HG02943 (cell line): ENCODE results near the gene PRKD2.
"Not testable (repeated sequence)": the region's sequence is repeated elsewhere in the genome, so short reads cannot be mapped to it uniquely, and the experiment has no call there.

Source experiments
- ATAC-seq: cut with Tn5 transposase; IDR thresholded peaks from one replicate; pipeline ENCODE4 v1.9.1; 2021; ENCODE audit warnings: mild to moderate bottlenecking, low read depth, moderate library complexity; ENCODE audit not compliant: unreplicated experiment

The PRKD2 gene

DNA sequence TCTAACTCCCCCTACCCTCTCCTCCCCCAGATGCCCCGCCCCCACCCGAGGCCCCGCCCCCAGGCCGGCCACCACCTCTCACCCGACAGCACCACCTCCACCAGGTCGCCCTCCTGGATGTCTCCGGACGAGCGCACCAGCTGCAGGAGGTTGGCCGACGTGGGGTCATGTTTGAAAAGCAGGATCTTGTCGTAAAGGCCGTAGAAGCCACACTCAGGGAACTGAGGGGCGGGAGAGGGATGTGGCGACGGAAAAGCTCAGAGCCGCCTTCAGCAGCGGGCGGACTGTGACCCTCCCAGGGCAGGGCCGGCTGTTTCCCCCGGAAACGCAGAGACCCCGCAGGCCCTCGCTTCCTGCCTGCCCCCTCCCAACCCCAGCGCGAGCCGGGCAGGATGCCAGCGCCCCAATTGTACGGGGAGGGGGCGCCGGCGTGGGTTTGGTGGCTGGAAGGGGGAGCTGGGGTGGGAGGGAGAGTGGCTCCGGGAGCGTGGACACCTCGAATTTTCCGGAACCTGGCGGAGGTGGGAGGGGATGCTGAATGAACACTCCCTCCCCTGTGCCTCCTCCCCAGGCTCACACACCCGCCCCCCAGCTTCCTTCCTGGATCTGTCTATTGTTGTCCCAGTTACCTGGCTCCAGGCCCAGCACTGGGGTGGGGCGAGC lies 3.0 kb downstream of the PRKD2 start:
- ATAC-seq, result no peak

DNA sequence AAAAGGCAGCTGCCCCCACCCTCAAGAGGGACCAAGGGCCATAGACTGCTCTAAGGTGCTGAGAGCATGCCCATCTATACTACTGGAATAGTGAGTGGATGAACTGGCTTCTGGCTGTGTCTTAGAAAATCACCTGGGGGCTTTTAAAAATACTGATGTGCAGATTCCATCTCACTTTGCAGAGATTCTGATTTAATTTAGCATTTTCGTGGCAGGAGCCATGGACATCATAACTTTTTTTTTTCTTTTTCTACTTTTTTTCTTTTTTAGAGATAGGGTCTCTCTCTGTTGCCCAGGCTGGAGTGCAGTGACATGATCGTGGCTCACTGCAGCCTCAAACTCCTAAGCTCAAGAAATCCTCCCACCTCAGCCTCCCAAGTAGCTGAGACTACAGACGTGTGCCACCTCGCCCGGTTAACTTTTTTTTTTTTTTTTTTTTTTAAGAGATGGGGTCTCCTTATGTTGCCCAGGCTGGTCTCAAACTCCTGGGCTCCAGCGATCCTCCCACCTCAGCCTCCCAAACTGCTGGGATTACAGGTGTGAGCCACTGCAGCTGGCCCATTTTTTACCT lies 4.1 kb downstream of the PRKD2 start:
- not testable (repeated sequence) for ATAC-seq

DNA sequence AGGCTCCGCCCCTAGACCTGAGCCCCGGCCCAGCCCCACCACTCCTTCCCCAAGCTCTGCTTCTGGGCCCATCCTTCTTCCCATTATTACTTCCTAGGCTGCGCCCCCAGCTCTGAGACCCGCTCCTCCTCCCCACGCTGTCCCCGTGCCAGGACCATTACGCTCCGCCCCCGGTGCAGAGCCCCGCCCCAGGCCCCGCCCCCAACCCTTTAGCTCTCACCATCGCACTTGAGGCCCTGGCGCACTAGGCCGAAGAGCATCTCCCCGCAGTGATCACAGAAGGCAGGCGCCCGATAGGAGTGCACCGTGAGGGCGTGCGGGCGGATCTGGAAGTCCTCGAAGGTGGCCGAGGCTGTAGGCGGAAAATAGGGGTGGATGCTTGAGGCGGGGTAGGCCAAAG lies 6.2 kb downstream of the PRKD2 start:
- ATAC-seq, result no peak

DNA sequence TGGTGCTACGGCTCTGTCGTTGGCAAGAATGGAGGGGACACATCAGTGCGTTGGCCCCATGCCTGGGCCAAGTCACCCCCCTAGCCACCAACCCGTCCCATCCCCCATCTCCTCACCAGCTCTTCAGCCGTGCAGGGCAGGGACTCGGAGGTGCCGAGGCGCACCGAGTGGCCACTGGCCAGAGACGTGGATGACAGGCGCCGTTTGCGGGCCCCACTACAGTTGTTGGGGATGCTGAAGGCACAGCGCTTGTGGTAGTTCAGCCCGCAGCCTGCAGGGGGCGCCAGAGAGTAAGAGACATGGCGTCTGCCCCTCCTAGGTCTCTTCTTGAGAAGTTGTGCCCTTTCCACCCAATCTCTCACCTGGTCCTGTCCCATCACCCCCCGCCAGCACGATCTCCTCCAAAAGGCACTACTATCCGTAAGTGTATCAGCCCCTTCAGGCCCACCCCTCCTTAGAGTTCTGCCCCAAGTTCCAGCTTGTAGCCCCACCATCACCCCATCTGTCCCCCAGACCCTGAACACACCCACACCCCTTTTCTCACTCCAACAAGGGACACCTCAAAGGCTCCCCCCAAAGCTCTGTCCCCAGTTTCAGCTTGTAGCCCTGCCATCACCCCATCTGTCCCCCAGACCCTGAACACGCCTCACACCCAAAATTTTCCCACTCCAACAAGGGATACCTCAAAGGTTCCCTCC lies 12.4 kb downstream of the PRKD2 start:
- ATAC-seq, result no peak

GRCh38 chr19:46700704-46701103 lies 16.2 kb downstream of the PRKD2 start:
- ATAC-seq, result no peak

- no peak for ATAC-seq
Observed at GRCh38 chr19:46698395-46699321, 18.3 kb downstream of the PRKD2 start.

GRCh38 chr19:46697204-46697960 lies 19.5 kb downstream of the PRKD2 start:
- ATAC-seq, result no peak

DNA sequence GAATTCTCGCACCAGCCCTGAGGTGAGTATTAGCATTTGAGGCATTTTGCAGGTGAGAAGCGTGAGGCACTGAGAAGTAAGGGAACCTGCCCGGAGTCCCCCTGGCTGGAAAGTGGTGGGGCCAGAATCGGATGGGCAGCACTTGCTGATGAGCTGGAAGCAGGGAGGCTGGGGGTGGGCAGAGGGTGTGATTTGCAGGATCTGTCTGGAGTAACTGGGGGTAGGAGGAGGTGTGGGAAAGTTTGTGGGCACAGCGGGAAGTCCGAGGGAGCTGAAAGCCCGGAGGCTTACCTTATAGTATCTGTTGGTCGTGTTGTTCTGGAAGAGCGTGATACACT lies 20.1 kb downstream of the PRKD2 start:
- no peak for ATAC-seq

GRCh38 chr19:46696052-46696451 lies 20.9 kb downstream of the PRKD2 start:
- ATAC-seq, result no peak

GRCh38 chr19:46693760-46694159 lies 23.2 kb downstream of the PRKD2 start:
- no peak for ATAC-seq

GRCh38 chr19:46692918-46693722 lies 23.8 kb downstream of the PRKD2 start:
- ATAC-seq, result no peak

DNA sequence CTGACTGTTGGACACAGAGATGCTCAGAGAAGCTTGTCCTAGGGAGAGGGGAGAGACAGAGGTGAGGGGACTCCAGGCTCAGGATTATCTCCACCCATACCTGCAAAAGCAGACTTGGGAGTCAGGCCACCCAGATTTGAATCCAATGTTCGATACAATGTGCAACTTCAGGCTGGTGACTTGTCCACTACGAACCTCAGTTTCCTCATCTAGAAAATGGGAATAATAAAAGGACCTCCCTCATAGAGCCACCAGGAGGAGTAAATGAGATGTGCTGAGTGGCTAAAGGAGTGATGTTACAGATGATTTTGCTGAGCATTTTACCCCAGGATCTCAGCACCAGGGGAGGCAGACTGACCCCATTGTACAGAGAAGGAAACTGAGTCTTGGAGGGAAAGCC lies 25.0 kb downstream of the PRKD2 start:
- no peak for ATAC-seq

- ATAC-seq, result no peak
Observed at GRCh38 chr19:46691104-46691503, 25.8 kb downstream of the PRKD2 start.

- no peak for ATAC-seq
Observed at GRCh38 chr19:46689358-46689757, 27.6 kb downstream of the PRKD2 start.

DNA sequence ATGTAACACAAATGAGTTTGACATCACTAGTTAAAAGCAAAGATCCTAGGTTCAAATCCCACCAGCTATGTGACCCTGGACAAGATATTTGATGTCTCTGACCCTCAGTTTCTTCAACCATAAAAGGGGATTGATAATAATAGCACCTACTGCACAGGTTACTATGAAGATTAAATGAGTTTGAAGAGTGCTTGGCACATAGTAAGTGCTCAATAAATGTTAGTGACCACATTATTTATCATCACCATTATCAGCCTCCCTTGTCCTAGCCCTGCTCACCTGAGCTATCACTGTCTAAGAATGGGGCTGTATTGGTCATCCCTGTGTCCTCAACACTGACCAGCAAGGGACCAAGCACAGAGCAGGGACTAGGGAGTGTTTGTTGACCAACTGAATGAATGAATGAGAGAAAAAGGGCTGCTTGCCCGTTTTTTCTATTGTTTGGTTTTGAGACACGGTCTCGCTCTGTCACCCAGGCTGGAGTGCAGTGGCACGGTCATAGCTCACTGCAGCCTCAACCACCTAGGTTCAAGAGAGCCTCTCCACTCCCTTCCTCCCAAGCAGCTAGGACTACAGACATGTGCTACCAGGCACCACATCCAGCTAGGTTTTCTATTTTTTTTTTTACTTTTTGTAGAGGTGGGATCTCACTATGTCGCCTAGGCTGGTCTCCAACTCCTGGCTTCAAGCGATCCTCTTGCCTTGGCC lies 29.3 kb downstream of the PRKD2 start:
- no peak for ATAC-seq

- ATAC-seq, result no peak
Observed at GRCh38 chr19:46685189-46685588, 31.7 kb downstream of the PRKD2 start.

DNA sequence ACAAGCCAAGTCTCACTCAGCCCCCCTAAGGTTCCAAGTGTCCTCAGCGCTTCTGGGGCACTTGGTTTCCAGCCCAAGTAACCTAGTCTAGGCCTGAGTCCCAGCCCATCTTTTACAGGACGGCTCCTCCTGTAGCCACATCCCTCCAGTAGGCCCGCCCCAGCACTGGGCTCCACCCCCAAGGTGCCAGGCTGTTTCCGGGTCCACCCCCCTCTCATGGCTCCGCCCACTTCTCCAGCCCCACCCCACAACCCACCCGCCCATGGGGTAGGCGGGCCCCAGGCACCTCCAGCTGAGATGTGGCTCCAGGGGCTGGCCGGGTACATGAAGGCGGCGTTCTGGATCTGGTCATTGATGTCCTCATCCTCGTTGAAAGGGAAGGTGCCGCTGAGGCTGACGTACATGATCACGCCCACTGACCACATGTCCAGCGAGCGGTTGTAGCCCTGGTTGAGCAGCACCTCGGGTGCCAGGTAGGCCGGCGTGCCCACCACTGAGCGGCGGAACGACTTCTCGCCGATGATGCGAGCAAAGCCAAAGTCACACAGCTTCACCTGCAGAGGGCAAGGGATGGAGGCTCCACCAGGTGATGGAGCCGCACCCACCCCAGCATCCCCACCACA lies 38.7 kb downstream of the PRKD2 start:
- no peak for ATAC-seq

GRCh38 chr19:46674416-46675178 lies 42.3 kb downstream of the PRKD2 start:
- no peak for ATAC-seq
